K562 (cell line): ENCODE results near the gene WDR35. TPM values are rescaled to one million over a fixed set of nuclear protein-coding genes. Genes with fewer than 3 reads are reported as not detected.

ENCODE experiments used
- BRD9 ChIP-seq: fragments of 450-650 bp; IDR thresholded peaks from 2 replicates; pipeline ENCODE4 v1.6.1; 2018; ENCODE audit warnings: low read depth; ENCODE audit not compliant: partially characterized antibody
- CBX1 ChIP-seq: sonication (generic); IDR thresholded peaks from 2 replicates; pipeline ENCODE4 v1.6.1; 2016; ENCODE audit warnings: antibody characterized with exemption, low read depth, mild to moderate bottlenecking
- CHD2 ChIP-seq: IDR thresholded peaks from 2 replicates; pipeline ENCODE4 v1.6.1; 2011; ENCODE audit warnings: low read depth, low read length
- DPF2 ChIP-seq: fragments of 450-650 bp; IDR thresholded peaks from 2 replicates; pipeline ENCODE4 v1.6.1; 2016
- E2F4 ChIP-seq: sonication (generic); formaldehyde crosslinking; IDR thresholded peaks from 2 replicates; pipeline ENCODE4 v1.8.0; 2022; ENCODE audit warnings: mild to moderate bottlenecking, low read depth, missing genetic modification reagents
- HDAC6 ChIP-seq: IDR thresholded peaks from 2 replicates; pipeline ENCODE4 v1.6.1; 2012; ENCODE audit warnings: low read depth, mild to moderate bottlenecking, control low read depth, inconsistent platforms, low read length, moderate library complexity
- MNT ChIP-seq, 2 experiments: fragments of 450-650 bp; conservative IDR thresholded peaks; 2 replicates each; pipeline ENCODE4 v1.6.1; 2017; ENCODE audit warnings: mild to moderate bottlenecking in 2 of 2, moderate library complexity in 2 of 2
- NFATC3 ChIP-seq: fragments of 450-650 bp; IDR thresholded peaks from 2 replicates; pipeline ENCODE4 v1.6.1; 2017; ENCODE audit warnings: mild to moderate bottlenecking
- PKNOX1 ChIP-seq: fragments of 450-650 bp; IDR thresholded peaks from 2 replicates; pipeline ENCODE4 v1.6.1; 2016
- RBM39 ChIP-seq: fragments of 200-400 bp; formaldehyde crosslinking; optimal IDR thresholded peaks from 2 replicates; pipeline ENCODE3; 2018; ENCODE audit warnings: low read depth, low read length
- RNF2 ChIP-seq: sonication (generic); IDR thresholded peaks from 2 replicates; pipeline ENCODE4 v1.6.1; 2016
- SAP30 ChIP-seq: fragments of 200-600 bp; sonication (generic); IDR thresholded peaks from 2 replicates; pipeline ENCODE4 v1.6.1; 2012; ENCODE audit warnings: borderline replicate concordance, low read depth, mild to moderate bottlenecking, moderate library complexity, low read length, control low read depth, inconsistent platforms; ENCODE audit not compliant: insufficient read depth, poor library complexity, severe bottlenecking
- TFAP4 ChIP-seq: sonication (generic); formaldehyde crosslinking; IDR thresholded peaks from 2 replicates; pipeline ENCODE4 v1.8.0; 2022; ENCODE audit warnings: missing genetic modification reagents, mild to moderate bottlenecking, moderate library complexity, borderline replicate concordance
- ZKSCAN3 ChIP-seq: fragments of 250-450 bp; sonication (Bioruptor Pico); IDR thresholded peaks from 2 replicates; pipeline ENCODE4 v1.4.0; 2020
- ZNF165 ChIP-seq: fragments of 250-450 bp; sonication (Bioruptor Pico); IDR thresholded peaks from 2 replicates; pipeline ENCODE4 v1.4.0; 2020; ENCODE audit warnings: borderline replicate concordance
- ZNF174 ChIP-seq: fragments of 250-450 bp; sonication (Bioruptor Pico); IDR thresholded peaks from 2 replicates; pipeline ENCODE4 v1.4.0; 2020; ENCODE audit warnings: mild to moderate bottlenecking
- ZNF395 ChIP-seq: fragments of 200-800 bp; sonication (Bioruptor generic); IDR thresholded peaks from 2 replicates; pipeline ENCODE4 v1.6.1; 2017; ENCODE audit warnings: missing genetic modification characterization, missing compliant biosample characterization
- polyA plus RNA-seq, 8 experiments: library from polyadenylated mRNA; depleted of rRNA in 4 of 8; stranded (reverse) in 5 of 8; unstranded in 3 of 8; fragments of >200 nt; fragmentation: Nextera tagmentation in 2 of 8; fragmentation: Illumina TruSeq in 1 of 8; extraction: Ambion mirVana in 2 of 8; extraction: Trizol in 1 of 8; gene quantifications; 2 replicates each; pipeline versions ENCODE4 v1.2.1 to v1.2.3, GENCODE V29; 2011 to 2014; ENCODE audit warnings: inconsistent platforms in 1 of 8, missing spikeins in 1 of 8
- total RNA-seq, 7 experiments: library from RNA; depleted of rRNA in 6 of 7; stranded (reverse); fragments of >200 nt in 6 of 7; fragmentation: Illumina TruSeq in 2 of 7; extraction: Trizol in 2 of 7; gene quantifications; 2 replicates each; pipeline versions ENCODE4 v1.2.1 to v1.2.3, GENCODE V29; 2011 to 2021; ENCODE audit warnings: low replicate concordance in 1 of 7
- TF ChIP-seq, protein P1 (sequence below), 2 experiments: fragments of 450-650 bp; IDR thresholded peaks; 2 replicates each; pipeline ENCODE4 v1.6.1; 2016

Gene WDR35
- total and polyA plus RNA-seq, 9 of the 15 experiments (the other 6 are each of a cell fraction or from before 2014, with no cell fraction given) = 3.3 to 13.1 (median 8.0) TPM

DNA sequence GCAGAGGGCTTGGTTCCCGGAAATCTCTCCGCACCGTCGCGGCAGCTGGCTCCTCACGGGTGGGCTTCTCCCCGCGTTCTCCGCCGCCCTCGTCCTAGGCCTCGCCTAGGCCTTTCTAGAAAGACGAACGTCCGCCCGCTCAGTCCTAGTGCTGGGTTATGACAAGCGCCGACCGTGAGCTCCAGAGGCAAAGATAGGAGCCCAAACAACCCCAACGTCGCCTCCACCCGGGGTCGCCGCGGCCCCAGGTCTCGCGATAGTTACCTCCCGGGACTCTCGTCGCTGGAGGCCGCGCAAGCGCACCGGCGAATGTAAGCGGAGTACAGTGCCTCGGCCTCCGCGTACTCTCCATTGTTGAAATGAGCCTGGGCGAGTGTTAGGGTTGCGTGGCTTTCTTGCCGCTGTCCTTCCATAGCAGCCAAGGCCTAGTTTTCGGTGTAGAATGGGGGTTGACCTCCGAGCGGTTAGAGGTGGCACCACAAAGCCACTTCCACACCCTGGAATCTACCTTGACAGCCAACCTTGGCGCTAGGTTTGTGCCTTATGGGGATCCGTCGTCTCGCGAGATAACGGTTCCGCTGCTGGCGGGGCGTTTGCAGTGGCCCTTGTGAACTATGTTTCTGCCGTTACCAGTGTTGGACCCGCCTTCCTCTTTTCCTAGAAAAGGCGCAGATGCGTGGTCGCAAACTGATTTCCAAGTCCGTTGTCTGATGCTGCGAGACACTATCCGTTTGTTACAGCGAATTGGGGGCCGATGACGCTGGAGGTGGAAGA is 88.3 kb downstream of the WDR35 start, which contains the start of gene TTC32 (continued):
- TF ChIP-seq, protein P1, sequence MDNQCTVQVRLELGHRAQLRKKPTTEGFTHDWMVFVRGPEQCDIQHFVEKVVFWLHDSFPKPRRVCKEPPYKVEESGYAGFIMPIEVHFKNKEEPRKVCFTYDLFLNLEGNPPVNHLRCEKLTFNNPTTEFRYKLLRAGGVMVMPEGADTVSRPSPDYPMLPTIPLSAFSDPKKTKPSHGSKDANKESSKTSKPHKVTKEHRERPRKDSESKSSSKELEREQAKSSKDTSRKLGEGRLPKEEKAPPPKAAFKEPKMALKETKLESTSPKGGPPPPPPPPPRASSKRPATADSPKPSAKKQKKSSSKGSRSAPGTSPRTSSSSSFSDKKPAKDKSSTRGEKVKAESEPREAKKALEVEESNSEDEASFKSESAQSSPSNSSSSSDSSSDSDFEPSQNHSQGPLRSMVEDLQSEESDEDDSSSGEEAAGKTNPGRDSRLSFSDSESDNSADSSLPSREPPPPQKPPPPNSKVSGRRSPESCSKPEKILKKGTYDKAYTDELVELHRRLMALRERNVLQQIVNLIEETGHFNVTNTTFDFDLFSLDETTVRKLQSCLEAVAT (IDR thresholded peaks at IDR 0.05) = peak in 1 of 2 experiments; percentile 57; a peak in 1 of 4 replicates
- TF ChIP-seq SAP30 = peak; percentile 51
- 0 out of 2 replicates have a peak, but pooled peaks have one; percentile 45 for TF ChIP-seq NFATC3
- TF ChIP-seq HDAC6 = no peak
- peak; percentile 34; the same call in 1 of the 2 replicates for TF ChIP-seq PKNOX1
- no peak; the same call in 1 of the 2 replicates for TF ChIP-seq DPF2
- TF ChIP-seq E2F4 = 0 out of 2 replicates have a peak, but pooled peaks have one; percentile 71
- TF ChIP-seq CHD2 = peak; percentile 95
- peak; percentile 60 for TF ChIP-seq TFAP4 (CRISPR knock-in tag)
- TF ChIP-seq CBX1 = peak; percentile 81
- peak; percentile 77; the same call in 1 of the 2 replicates for TF ChIP-seq ZNF395 (CRISPR knock-in tag)
- no peak for TF ChIP-seq ZNF165
- TF ChIP-seq RBM39 = no peak
- TF ChIP-seq RNF2 = peak; percentile 64; the same call in 1 of the 2 replicates
- TF ChIP-seq ZKSCAN3 (CRISPR knock-in tag) = no peak
- TF ChIP-seq MNT (conservative IDR thresholded peaks at IDR 0.05) = peak; percentile 59 to 74
- no peak for TF ChIP-seq ZNF174
- TF ChIP-seq BRD9 = peak; percentile 70
